C4-2B (cell line): ENCODE data around the gene NLGN1.

ENCODE experiments used
- H3K27ac ChIP-seq: fragments of 450-650 bp; 2 replicates; pipeline ENCODE4 v1.5.1; 2017
- CTCF ChIP-seq: fragments of 450-650 bp; conservative IDR thresholded peaks from 2 replicates; pipeline ENCODE4 v1.5.1; 2017; ENCODE audit warnings: mild to moderate bottlenecking
- ZFX ChIP-seq: fragments of 450-650 bp; IDR thresholded peaks from 2 replicates; pipeline ENCODE4 v1.6.1; 2017

Gene NLGN1

GRCh38 chr3:173901649-173902048 is 504.1 kb downstream of the NLGN1 start:
- TF ChIP-seq ZFX (no peak), CTCF (no peak)

GRCh38 chr3:173902401-173902800 is 504.9 kb downstream of the NLGN1 start:
- TF ChIP-seq ZFX, result no peak
- TF ChIP-seq CTCF, result no peak
- H3K27ac ChIP-seq, result no peak overlapping the region

More at GRCh38 chr3:173901649-173902048, 504.1 kb downstream of the NLGN1 start:
- H3K27ac ChIP-seq, result no peak overlapping the region

- TF ChIP-seq ZFX (no peak), CTCF (no peak)
- H3K27ac ChIP-seq, result peak overlapping the region; percentile 47; the same call in 1 of the 2 replicates
Measured at GRCh38 chr3:173902871-173903270, 505.3 kb downstream of the NLGN1 start.

GRCh38 chr3:173905381-173905780 is 507.8 kb downstream of the NLGN1 start:
- no peak overlapping the region for H3K27ac ChIP-seq
- TF ChIP-seq ZFX (no peak), CTCF (no peak)

- H3K27ac ChIP-seq, result no peak overlapping the region
- TF ChIP-seq ZFX (no peak), CTCF (no peak)
Measured at GRCh38 chr3:173911446-173911845, 513.9 kb downstream of the NLGN1 start.

GRCh38 chr3:173912126-173912525 is 514.6 kb downstream of the NLGN1 start:
- no peak overlapping the region for H3K27ac ChIP-seq
- TF ChIP-seq ZFX, result no peak

- TF ChIP-seq CTCF, result no peak
- TF ChIP-seq ZFX, result no peak
- H3K27ac ChIP-seq, result no peak overlapping the region
Measured at GRCh38 chr3:173913397-173913796, 515.9 kb downstream of the NLGN1 start.

- H3K27ac ChIP-seq, result no peak overlapping the region
- TF ChIP-seq ZFX, result no peak
- no peak for TF ChIP-seq CTCF
Measured at GRCh38 chr3:173913974-173914421, 516.5 kb downstream of the NLGN1 start.
